ENCODE data around the gene EML4. TPM values are rescaled to one million over a fixed set of nuclear protein-coding genes. Genes with fewer than 3 reads are reported as not detected.
"Not testable (repeated sequence)": the region's sequence is repeated elsewhere in the genome, so short reads cannot be mapped to it uniquely, and the experiment has no call there.

Gene EML4
- total RNA-seq, 3 donors from 2014 or later (not counting 1 experiment from before 2014, with no cell fraction given), result 88.4 to 136 (median 91.5) TPM

GRCh38 chr2:42342795-42343241 is 173.7 kb downstream of the EML4 start:
- H3K4me1 Mint-ChIP-seq, result peaks cover 26 to 49% of the 10 kb centered on the region in 2 donors
- ATAC-seq (no peak), DNase-seq (no peak)
- intact Hi-C loops (cut with micrococcal nuclease), result no loop called here
- no peaks in the 10 kb centered on the region for H3K27me3 Mint-ChIP-seq (ENCODE audit: low read depth in 2 of 2)
- Histone ChIP-seq H3K36me3 (ENCODE audit: control insufficient read depth, insufficient read depth, low read length) (peaks cover 11% of the 10 kb centered on the region), H3K27ac (ENCODE audit: low read length) (no peak overlapping the region), H3K4me1 (ENCODE audit: control insufficient read depth, insufficient read depth, low read length) (peaks cover 7% of the 10 kb centered on the region), H3K9me3 (ENCODE audit: control insufficient read depth, insufficient read depth, low read length) (no peaks in the 10 kb centered on the region), H3K4me3 (ENCODE audit: low read length) (no peak overlapping the region), H3K27me3 (ENCODE audit: control insufficient read depth, insufficient read depth, low read length) (no peaks in the 10 kb centered on the region)
- peak overlapping the region in 1 of 2 donors; percentile 76 for H3K27ac Mint-ChIP-seq
- H3K9me3 Mint-ChIP-seq, result no peaks in the 10 kb centered on the region
- 90% methylated on average over 11 of the region's 11 CpGs for WGBS (ENCODE audit: insufficient coverage)
- no peak overlapping the region for H3K4me3 Mint-ChIP-seq
- H3K36me3 Mint-ChIP-seq, result no peaks in the 10 kb centered on the region
- TF ChIP-seq CTCF (IDR thresholded peaks at IDR 0.05), result no peak

- no peaks in the 10 kb centered on the region for H3K9me3 Mint-ChIP-seq
- H3K4me3 Mint-ChIP-seq, result no peak overlapping the region
- H3K27ac ChIP-seq (ENCODE audit: low read length), result no peak overlapping the region
- ATAC-seq (no peak), DNase-seq (no peak)
- WGBS (ENCODE audit: insufficient coverage), result 98% methylated on average over 4 of the region's 4 CpGs
- H3K9me3 ChIP-seq (ENCODE audit: control insufficient read depth, insufficient read depth, low read length), result no peaks in the 10 kb centered on the region
- H3K36me3 ChIP-seq (ENCODE audit: control insufficient read depth, insufficient read depth, low read length), result peaks cover 30% of the 10 kb centered on the region
- H3K4me1 ChIP-seq (ENCODE audit: control insufficient read depth, insufficient read depth, low read length), result peaks cover 7% of the 10 kb centered on the region
- H3K4me3 ChIP-seq (ENCODE audit: low read length), result no peak overlapping the region
- no peaks in the 10 kb centered on the region for H3K36me3 Mint-ChIP-seq
- no peaks in the 10 kb centered on the region for H3K27me3 ChIP-seq (ENCODE audit: control insufficient read depth, insufficient read depth, low read length)
- intact Hi-C loops (cut with micrococcal nuclease), result no loop called here
- peaks cover 19 to 48% of the 10 kb centered on the region in 2 donors for H3K4me1 Mint-ChIP-seq
- TF ChIP-seq CTCF (IDR thresholded peaks at IDR 0.05), result no peak
- H3K27me3 Mint-ChIP-seq (ENCODE audit: low read depth in 2 of 2), result no peaks in the 10 kb centered on the region
- H3K27ac Mint-ChIP-seq, result peak overlapping the region in 1 of 2 donors; percentile 29
Measured at GRCh38 chr2:42345986-42346385, 176.8 kb downstream of the EML4 start.

GRCh38 chr2:42346856-42347255 is 177.7 kb downstream of the EML4 start:
- H3K4me1 ChIP-seq (ENCODE audit: control insufficient read depth, insufficient read depth, low read length); H3K36me3 Mint-ChIP-seq; intact Hi-C loops (cut with micrococcal nuclease); H3K9me3 Mint-ChIP-seq; H3K27me3 ChIP-seq (ENCODE audit: control insufficient read depth, insufficient read depth, low read length); H3K27ac Mint-ChIP-seq; ATAC-seq; H3K27me3 Mint-ChIP-seq (ENCODE audit: low read depth in 2 of 2); H3K27ac ChIP-seq (ENCODE audit: low read length); H3K4me3 ChIP-seq (ENCODE audit: low read length); H3K4me3 Mint-ChIP-seq; DNase-seq; H3K9me3 ChIP-seq (ENCODE audit: control insufficient read depth, insufficient read depth, low read length): not testable (repeated sequence)
- H3K36me3 ChIP-seq (ENCODE audit: control insufficient read depth, insufficient read depth, low read length), result peaks cover 38% of the 10 kb centered on the region
- WGBS (ENCODE audit: insufficient coverage), result 98% methylated on average over 6 of the region's 6 CpGs
- peaks cover 19 to 42% of the 10 kb centered on the region in 2 donors for H3K4me1 Mint-ChIP-seq

GRCh38 chr2:42347518-42347917 is 178.4 kb downstream of the EML4 start:
- over 99% methylated on average over 10 of the region's 12 CpGs for WGBS (ENCODE audit: insufficient coverage)
- H3K27me3 ChIP-seq (ENCODE audit: control insufficient read depth, insufficient read depth, low read length); intact Hi-C loops (cut with micrococcal nuclease); H3K4me3 ChIP-seq (ENCODE audit: low read length); H3K4me3 Mint-ChIP-seq; H3K27ac Mint-ChIP-seq; H3K27me3 Mint-ChIP-seq (ENCODE audit: low read depth in 2 of 2); H3K27ac ChIP-seq (ENCODE audit: low read length); H3K4me1 ChIP-seq (ENCODE audit: control insufficient read depth, insufficient read depth, low read length); H3K9me3 Mint-ChIP-seq; ATAC-seq; DNase-seq; H3K9me3 ChIP-seq (ENCODE audit: control insufficient read depth, insufficient read depth, low read length); H3K36me3 Mint-ChIP-seq: not testable (repeated sequence)
- peaks cover 13 to 38% of the 10 kb centered on the region in 2 donors for H3K4me1 Mint-ChIP-seq
- peaks cover 43% of the 10 kb centered on the region for H3K36me3 ChIP-seq (ENCODE audit: control insufficient read depth, insufficient read depth, low read length)

Measured in natural killer cell (primary cell).